Naive thymus-derived CD4-positive, alpha-beta T cell (primary cell): ENCODE data around the gene ADAMTS9. TPM values are rescaled to one million over a fixed set of nuclear protein-coding genes. Genes with fewer than 3 reads are reported as not detected.

Source experiments
- ATAC-seq: fragments of 150-1000 bp; cut with Tn5 transposase; 2 replicates; pipeline ENCODE4 v1.10.0; 2021; ENCODE audit warnings: mild to moderate bottlenecking, moderate library complexity
- CTCF ChIA-PET: fragments of 350-600 bp; sonication (Branson Sonifier 250); formaldehyde crosslinking; loops from one replicate; lab custom pipeline; 2021; ENCODE audit warnings: antibody characterized with exemption; lab: Charles Lee
- POLR2A ChIA-PET: fragments of 350-600 bp; sonication (Branson Sonifier 250); formaldehyde crosslinking; loops from one replicate; lab custom pipeline; 2021; ENCODE audit warnings: antibody characterized with exemption, inconsistent platforms; lab: Charles Lee
- DNase-seq, 9 donors: peaks; one replicate each; pipeline versions ENCODE4 v3.0.0 to v3.0.0-alpha.2; 2020 to 2022; ENCODE audit warnings: mixed read lengths in 1 of 9
- H3K27ac ChIP-seq: one replicate; pipeline ENCODE4 v1.7.0; 2013; ENCODE audit warnings: mild to moderate bottlenecking, low read depth, low read length, moderate library complexity
- H3K27me3 ChIP-seq, 2 donors: one replicate each; pipeline ENCODE4 v1.7.0; 2013; ENCODE audit warnings: low read length in 2 of 2, mild to moderate bottlenecking in 2 of 2, moderate library complexity in 2 of 2; ENCODE audit not compliant: control insufficient read depth in 2 of 2, insufficient read depth in 2 of 2
- H3K36me3 ChIP-seq, 3 experiments: 1 replicate in 2 of 3; 2 replicates in 1 of 3; pipeline ENCODE4 v1.7.0; 2013; ENCODE audit warnings: low read length in 3 of 3, mild to moderate bottlenecking in 3 of 3, moderate library complexity in 1 of 3; ENCODE audit not compliant: insufficient read depth in 3 of 3, control insufficient read depth in 2 of 3
- H3K4me1 ChIP-seq, 2 donors: one replicate each; pipeline ENCODE4 v1.7.0; 2013; ENCODE audit warnings: low read length in 2 of 2, mild to moderate bottlenecking in 2 of 2, moderate library complexity in 1 of 2; ENCODE audit not compliant: control insufficient read depth in 2 of 2, insufficient read depth in 2 of 2
- H3K4me3 ChIP-seq: 2 replicates; pipeline ENCODE4 v1.7.0; 2013; ENCODE audit warnings: mild to moderate bottlenecking, low read length
- H3K9me3 ChIP-seq, 3 experiments: 1 replicate in 2 of 3; 2 replicates in 1 of 3; pipeline ENCODE4 v1.7.0; 2013; ENCODE audit warnings: low read length in 3 of 3; ENCODE audit not compliant: control insufficient read depth in 2 of 3
- H3K27ac Mint-ChIP-seq, 9 donors: one replicate each; pipeline ENCODE4 v1.8.0; 2020 to 2022; ENCODE audit warnings: mixed read lengths in 9 of 9, mild to moderate bottlenecking in 8 of 9, moderate library complexity in 5 of 9, inconsistent platforms in 2 of 9
- H3K27me3 Mint-ChIP-seq, 5 donors: one replicate each; pipeline ENCODE4 v1.8.0; 2021 to 2022; ENCODE audit warnings: mixed read lengths in 5 of 5, mild to moderate bottlenecking in 1 of 5
- H3K36me3 Mint-ChIP-seq, 5 donors: one replicate each; pipeline ENCODE4 v1.8.0; 2020 to 2022; ENCODE audit warnings: mixed read lengths in 5 of 5, mild to moderate bottlenecking in 3 of 5, inconsistent platforms in 1 of 5
- H3K4me1 Mint-ChIP-seq, 7 donors: one replicate each; pipeline ENCODE4 v1.8.0; 2020 to 2022; ENCODE audit warnings: mixed read lengths in 7 of 7, mild to moderate bottlenecking in 3 of 7, inconsistent platforms in 1 of 7
- H3K4me3 Mint-ChIP-seq, 10 donors: one replicate each; pipeline ENCODE4 v1.8.0; 2020 to 2022; ENCODE audit warnings: mild to moderate bottlenecking in 10 of 10, mixed read lengths in 10 of 10, moderate library complexity in 6 of 10, inconsistent platforms in 2 of 10
- H3K9me3 Mint-ChIP-seq, 11 donors: one replicate each; pipeline ENCODE4 v1.8.0; 2020 to 2022; ENCODE audit warnings: mixed read lengths in 11 of 11, mild to moderate bottlenecking in 4 of 11, inconsistent platforms in 1 of 11, moderate library complexity in 1 of 11
- intact Hi-C, 2 donors: fragments of 100-400 bp; cut with micrococcal nuclease; formaldehyde crosslinking; loops; one replicate each; pipeline ENCODE4 v1.15.1; 2023
- polyA plus RNA-seq, 2 donors: library from polyadenylated mRNA; unstranded; fragments of 300-500 nt; fragmentation: Illumina TruSeq; gene quantifications; one replicate each; pipeline ENCODE4 v1.2.3, GENCODE V29; 2021
- total RNA-seq, 6 experiments: library from RNA in 5 of 6; stranded (reverse) in 5 of 6; gene quantifications; 1 replicate in 5 of 6; 2 replicates in 1 of 6; pipeline ENCODE4 v1.2.3 and lab custom pipeline; 2021 to 2026

ADAMTS9 gene
- total and polyA plus RNA-seq, 7 experiments from 2014 or later: not detected

DNA sequence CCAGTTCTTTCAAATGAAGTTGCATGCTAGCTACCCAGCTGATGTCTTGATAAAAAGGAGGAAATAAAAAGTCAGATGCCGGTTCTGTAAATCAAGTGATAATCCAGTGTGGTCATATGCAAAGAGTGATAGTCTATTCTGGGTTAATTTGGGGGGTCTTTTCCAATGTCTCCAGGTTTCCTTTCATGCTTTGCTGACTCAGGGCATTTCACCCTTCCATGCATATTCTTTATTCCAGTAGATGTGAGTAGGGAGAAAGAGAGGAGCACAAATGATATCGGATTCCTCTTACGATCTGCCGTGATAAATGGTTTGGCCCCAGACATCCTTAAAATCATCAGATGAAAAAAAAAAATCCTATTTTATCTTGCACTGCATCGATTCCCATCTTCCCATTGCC is 60.8 kb downstream of the ADAMTS9 start:
- Mint-ChIP-seq H3K27ac (no peak overlapping the region), H3K36me3 (no peaks in the 10 kb centered on the region), H3K9me3 (peaks cover 0 to 30% (median 6%) of the 10 kb centered on the region in 11 donors), H3K27me3 (no peaks in the 10 kb centered on the region), H3K4me3 (no peak overlapping the region), H3K4me1 (no peaks in the 10 kb centered on the region)
- DNase-seq (no peak), ATAC-seq (no peak)
- no peaks in the 10 kb centered on the region for H3K36me3 ChIP-seq
- intact Hi-C loops: no loop called here
- H3K27me3 ChIP-seq: no peaks in the 10 kb centered on the region
- CTCF ChIA-PET: interaction anchor here (1.2 kb wide), 1 partner anchor 9 kb away, joined by 3 read pairs; no protein-coding TSS in a partner anchor
- no peaks in the 10 kb centered on the region for H3K4me1 ChIP-seq
- POLR2A ChIA-PET: no interaction called here
- H3K4me3 ChIP-seq: no peak overlapping the region
- no peak overlapping the region for H3K27ac ChIP-seq
- no peaks in the 10 kb centered on the region for H3K9me3 ChIP-seq

DNA sequence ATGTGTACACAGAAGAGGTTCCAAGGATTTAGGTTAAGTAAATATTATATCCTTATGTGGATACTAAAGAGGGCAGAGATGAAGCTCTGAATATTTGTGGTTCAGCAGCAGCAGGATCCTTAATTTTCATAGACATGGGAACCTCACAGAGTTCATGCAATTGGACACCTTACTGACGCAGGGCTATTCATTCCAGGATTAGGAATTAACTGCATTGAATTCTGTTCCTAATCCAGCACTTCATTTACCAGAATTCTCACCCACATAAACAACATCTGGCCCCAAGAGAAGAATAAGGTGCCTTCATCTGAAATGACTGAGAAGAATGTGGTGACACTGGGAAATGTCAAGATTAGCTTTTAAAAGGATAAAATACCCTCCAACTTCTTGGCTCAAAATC is 62.4 kb downstream of the ADAMTS9 start:
- H3K9me3 Mint-ChIP-seq: peaks cover 0 to 30% (median 6%) of the 10 kb centered on the region in 11 donors
- H3K27ac Mint-ChIP-seq: no peak overlapping the region
- H3K4me3 Mint-ChIP-seq: no peak overlapping the region
- intact Hi-C loops: no loop called here
- Histone ChIP-seq H3K27ac (no peak overlapping the region), H3K4me1 (no peaks in the 10 kb centered on the region), H3K9me3 (no peaks in the 10 kb centered on the region), H3K27me3 (no peaks in the 10 kb centered on the region), H3K4me3 (no peak overlapping the region), H3K36me3 (no peaks in the 10 kb centered on the region)
- no peak for DNase-seq
- POLR2A ChIA-PET: no interaction called here
- no peaks in the 10 kb centered on the region for H3K27me3 Mint-ChIP-seq
- no peak for ATAC-seq
- H3K4me1 Mint-ChIP-seq: no peaks in the 10 kb centered on the region
- no peaks in the 10 kb centered on the region for H3K36me3 Mint-ChIP-seq
- CTCF ChIA-PET: no interaction called here

DNA sequence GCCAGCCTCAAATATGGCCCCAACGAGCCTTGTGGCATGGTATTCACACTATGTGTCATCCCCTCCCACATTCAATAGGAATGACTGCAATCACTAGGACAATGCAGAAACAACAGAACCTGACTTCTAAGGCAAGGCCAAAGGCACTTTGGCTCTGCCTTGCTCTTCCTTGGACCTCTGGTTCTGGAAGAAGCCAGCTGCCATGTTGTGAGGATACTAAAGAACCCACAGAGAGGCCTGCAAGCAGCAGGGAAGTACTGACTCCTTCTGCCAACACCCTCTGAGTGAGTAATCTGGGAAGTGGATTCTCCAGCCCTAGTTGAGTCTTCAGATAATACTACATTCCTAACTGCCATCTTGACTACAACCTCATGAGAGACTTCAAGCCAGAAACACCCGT is 64.7 kb downstream of the ADAMTS9 start:
- Histone ChIP-seq H3K9me3 (no peaks in the 10 kb centered on the region), H3K4me1 (no peaks in the 10 kb centered on the region), H3K4me3 (no peak overlapping the region), H3K36me3 (no peaks in the 10 kb centered on the region), H3K27ac (no peak overlapping the region), H3K27me3 (no peaks in the 10 kb centered on the region)
- intact Hi-C loops: no loop called here
- Mint-ChIP-seq H3K36me3 (no peaks in the 10 kb centered on the region), H3K27me3 (no peaks in the 10 kb centered on the region), H3K9me3 (peaks cover 0 to 19% (median 2%) of the 10 kb centered on the region in 11 donors), H3K4me3 (no peak overlapping the region), H3K4me1 (no peaks in the 10 kb centered on the region), H3K27ac (no peak overlapping the region)
- DNase-seq (no peak), ATAC-seq (no peak)
- ChIA-PET CTCF (no interaction called here), POLR2A (no interaction called here)

DNA sequence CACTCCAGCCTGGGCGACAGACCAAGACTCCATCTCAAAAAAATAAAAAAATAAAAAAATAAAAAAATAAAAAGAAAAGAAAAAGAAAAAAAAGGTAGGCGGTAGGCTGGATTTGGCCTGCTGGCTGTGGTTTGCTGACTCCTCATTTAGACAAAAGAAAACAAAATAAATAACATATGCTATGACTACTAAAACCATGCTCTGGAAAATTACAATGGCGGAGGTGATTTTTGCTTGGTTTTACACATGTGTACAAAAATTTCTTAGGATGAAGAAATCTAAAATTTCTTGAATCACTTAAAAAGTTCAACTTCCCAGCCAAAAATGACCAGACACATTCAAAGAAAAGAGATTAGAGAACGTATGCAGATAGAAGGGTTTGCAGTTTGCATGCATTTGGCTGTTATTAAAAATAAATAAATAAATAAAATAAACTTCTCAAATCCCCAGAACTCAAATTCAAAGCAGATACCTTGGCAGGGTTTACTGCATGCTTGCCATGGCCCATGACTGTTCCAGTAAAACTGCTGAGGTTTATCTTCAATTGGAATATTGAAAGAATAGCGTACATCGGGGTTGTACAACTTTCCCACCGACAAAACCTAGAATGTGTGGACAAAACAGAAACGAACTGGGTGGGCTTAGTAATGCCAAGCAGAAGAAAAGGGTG is 65.9 kb downstream of the ADAMTS9 start:
- ATAC-seq: no peak
- ChIA-PET CTCF (no interaction called here), POLR2A (no interaction called here)
- H3K27ac Mint-ChIP-seq: no peak overlapping the region
- no peak overlapping the region for H3K4me3 Mint-ChIP-seq
- H3K9me3 Mint-ChIP-seq: peaks cover 0 to 11% (median 2%) of the 10 kb centered on the region in 11 donors
- intact Hi-C loops: no loop called here
- H3K4me1 Mint-ChIP-seq: no peaks in the 10 kb centered on the region
- Histone ChIP-seq H3K9me3 (no peaks in the 10 kb centered on the region), H3K4me1 (no peaks in the 10 kb centered on the region), H3K4me3 (no peak overlapping the region), H3K27ac (no peak overlapping the region), H3K36me3 (no peaks in the 10 kb centered on the region), H3K27me3 (no peaks in the 10 kb centered on the region)
- H3K27me3 Mint-ChIP-seq: no peaks in the 10 kb centered on the region
- no peak for DNase-seq
- H3K36me3 Mint-ChIP-seq: no peaks in the 10 kb centered on the region

DNA sequence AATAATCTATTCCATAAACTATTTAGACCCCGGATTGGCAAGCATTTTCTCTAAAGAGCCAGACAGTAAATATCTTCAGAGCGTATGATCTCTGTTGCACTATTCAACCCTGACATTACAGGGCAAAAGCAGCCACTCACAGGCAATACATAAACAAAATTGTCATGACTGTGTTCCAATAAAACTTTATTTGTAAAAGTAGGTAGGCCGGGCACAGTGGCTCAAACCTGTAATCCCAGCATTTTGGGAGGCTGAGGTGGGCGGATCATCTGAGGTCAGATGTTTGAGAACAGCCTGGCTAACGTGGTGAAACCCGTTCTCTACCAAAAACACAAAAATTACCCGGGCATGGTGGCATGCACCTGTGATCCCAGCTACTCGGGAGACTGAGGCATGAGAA is 66.5 kb downstream of the ADAMTS9 start:
- Mint-ChIP-seq H3K4me3 (no peak overlapping the region), H3K27me3 (no peaks in the 10 kb centered on the region), H3K9me3 (peaks cover 0 to 11% (median 2%) of the 10 kb centered on the region in 11 donors), H3K36me3 (no peaks in the 10 kb centered on the region), H3K4me1 (no peaks in the 10 kb centered on the region), H3K27ac (no peak overlapping the region)
- ATAC-seq (no peak), DNase-seq (no peak)
- Histone ChIP-seq H3K27me3 (no peaks in the 10 kb centered on the region), H3K4me3 (no peak overlapping the region), H3K27ac (no peak overlapping the region), H3K9me3 (no peaks in the 10 kb centered on the region), H3K36me3 (no peaks in the 10 kb centered on the region), H3K4me1 (no peaks in the 10 kb centered on the region)
- ChIA-PET POLR2A (no interaction called here), CTCF (no interaction called here)
- intact Hi-C loops: no loop called here

DNA sequence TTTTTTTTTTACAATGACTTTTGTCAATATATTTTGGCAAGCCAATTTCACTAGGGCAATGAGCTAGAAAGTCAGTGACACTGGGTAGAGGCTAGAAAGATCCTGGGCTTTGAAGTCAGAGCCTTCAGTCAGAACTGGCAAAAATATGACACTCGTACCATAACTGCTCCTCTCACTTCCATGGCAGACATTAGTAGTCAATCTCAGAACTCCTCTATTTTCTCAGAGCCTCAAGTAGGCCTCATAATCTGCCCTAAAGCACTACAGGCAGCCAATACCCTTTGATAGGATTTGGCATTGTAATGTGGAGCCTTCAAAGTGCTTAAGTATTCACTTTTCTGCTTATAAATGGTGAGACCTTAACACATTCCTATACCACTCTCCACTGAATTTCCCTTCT is 67.8 kb downstream of the ADAMTS9 start:
- H3K4me1 Mint-ChIP-seq: no peaks in the 10 kb centered on the region

DNA sequence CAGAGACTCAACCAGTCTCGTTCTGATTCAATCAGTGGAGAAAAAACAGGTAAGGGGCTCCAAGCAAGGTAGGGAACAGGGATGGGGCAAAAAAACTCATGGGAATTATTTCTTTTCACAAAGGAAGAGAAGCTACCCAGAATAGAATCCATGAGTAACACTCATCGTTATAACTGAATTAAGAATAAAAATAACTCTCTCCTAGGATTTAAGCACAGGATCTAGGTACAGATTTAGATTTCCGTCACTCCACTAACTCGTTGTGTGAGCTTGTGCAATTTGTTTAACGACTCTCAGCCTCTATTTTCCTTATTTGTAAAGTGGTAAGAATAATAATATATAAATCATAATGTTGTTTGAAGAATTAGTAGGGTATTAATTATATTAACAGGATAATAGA is 68.6 kb downstream of the ADAMTS9 start:
- DNase-seq: no peak
- no peak overlapping the region for H3K27ac ChIP-seq
- ChIA-PET POLR2A (no interaction called here), CTCF (no interaction called here)
- no peaks in the 10 kb centered on the region for H3K4me1 Mint-ChIP-seq
- H3K9me3 ChIP-seq: no peaks in the 10 kb centered on the region
- no peaks in the 10 kb centered on the region for H3K27me3 ChIP-seq
- H3K27ac Mint-ChIP-seq: no peak overlapping the region
- peaks cover 0 to 6% (median 0%) of the 10 kb centered on the region in 5 donors for H3K27me3 Mint-ChIP-seq
- H3K4me1 ChIP-seq: no peaks in the 10 kb centered on the region
- intact Hi-C loops: no loop called here
- H3K4me3 Mint-ChIP-seq: no peak overlapping the region
- no peaks in the 10 kb centered on the region for H3K36me3 ChIP-seq
- ATAC-seq: no peak
- H3K9me3 Mint-ChIP-seq: peaks cover 0 to 19% (median 3%) of the 10 kb centered on the region in 11 donors
- peaks cover 0 to 3% (median 0%) of the 10 kb centered on the region in 5 donors for H3K36me3 Mint-ChIP-seq
- H3K4me3 ChIP-seq: no peak overlapping the region

More for the DNA sequence above, 67.8 kb downstream of the ADAMTS9 start:
- Histone ChIP-seq H3K27ac (no peak overlapping the region), H3K4me3 (no peak overlapping the region), H3K4me1 (no peaks in the 10 kb centered on the region), H3K9me3 (no peaks in the 10 kb centered on the region), H3K36me3 (no peaks in the 10 kb centered on the region), H3K27me3 (no peaks in the 10 kb centered on the region)
- ATAC-seq: no peak
- Mint-ChIP-seq H3K36me3 (peaks cover 0 to 3% (median 0%) of the 10 kb centered on the region in 5 donors), H3K27me3 (peaks cover 0 to 6% (median 0%) of the 10 kb centered on the region in 5 donors), H3K4me3 (no peak overlapping the region), H3K9me3 (peaks cover 0 to 19% (median 4%) of the 10 kb centered on the region in 11 donors), H3K27ac (no peak overlapping the region)
- DNase-seq: no peak
- POLR2A ChIA-PET: no interaction called here
- intact Hi-C loops: no loop called here
- CTCF ChIA-PET: no interaction called here
